K562 (cell line): Measurements from ENCODE around the gene KNOP1. TPM values are rescaled to one million over a fixed set of nuclear protein-coding genes. Genes with fewer than 3 reads are reported as not detected.
A peak's percentile ranks its signal among the peaks of the same experiment; 100 is the strongest.

Source experiments
- ARID3A ChIP-seq: IDR thresholded peaks from 2 replicates; pipeline ENCODE4 v1.6.1; 2012; ENCODE audit warnings: low read depth, low read length, improper control_type of control experiment, borderline replicate concordance
- BRD9 ChIP-seq: fragments of 450-650 bp; IDR thresholded peaks from 2 replicates; pipeline ENCODE4 v1.6.1; 2018; ENCODE audit warnings: low read depth; ENCODE audit not compliant: partially characterized antibody
- FOS ChIP-seq: IDR thresholded peaks from 3 replicates; pipeline ENCODE4 v1.6.1; 2011; ENCODE audit not compliant: insufficient read length; ENCODE audit errors: extremely low read depth
- FOXA1 ChIP-seq: fragments of 450-650 bp; IDR thresholded peaks from 2 replicates; pipeline ENCODE4 v1.6.1; 2016; ENCODE audit warnings: mild to moderate bottlenecking, borderline replicate concordance
- FOXJ3 ChIP-seq: sonication (generic); formaldehyde crosslinking; IDR thresholded peaks from 2 replicates; pipeline ENCODE4 v1.4.0; 2020; ENCODE audit warnings: mild to moderate bottlenecking, missing genetic modification reagents
- HMGN3 ChIP-seq: IDR thresholded peaks from 2 replicates; pipeline ENCODE4 v1.6.1; 2011; ENCODE audit warnings: borderline replicate concordance, low read depth, mild to moderate bottlenecking, mixed read lengths, low read length; ENCODE audit not compliant: insufficient read length; ENCODE audit errors: extremely low read depth
- MAZ ChIP-seq, 2 experiments: fragments of 450-650 bp in 1 of 2; sonication (generic) in 1 of 2; formaldehyde crosslinking; IDR thresholded peaks in 1 of 2; conservative IDR thresholded peaks in 1 of 2; 2 replicates each; pipeline versions ENCODE4 v1.4.0 to v1.5.0; 2020; ENCODE audit warnings: mild to moderate bottlenecking in 1 of 2, missing genetic modification reagents in 1 of 2
- POLR3A ChIP-seq: IDR thresholded peaks from 2 replicates; pipeline ENCODE4 v1.6.1; 2011; ENCODE audit warnings: borderline replicate concordance, mild to moderate bottlenecking, moderate library complexity; ENCODE audit not compliant: insufficient read length, insufficient read depth; ENCODE audit errors: extremely low read depth
- SRSF3 ChIP-seq: fragments of 200-400 bp; formaldehyde crosslinking; IDR thresholded peaks from 2 replicates; pipeline ENCODE4 v1.6.1; 2016; ENCODE audit warnings: mild to moderate bottlenecking, low read length, moderate library complexity; ENCODE audit not compliant: insufficient read depth
- WHSC1 ChIP-seq: IDR thresholded peaks from one replicate; pipeline ENCODE4 v1.6.1; 2012; ENCODE audit warnings: low read length, control low read depth, inconsistent platforms
- ZBTB1 ChIP-seq: sonication (generic); formaldehyde crosslinking; IDR thresholded peaks from 2 replicates; pipeline ENCODE4 v1.8.1; 2023; ENCODE audit warnings: missing genetic modification reagents, low read depth, mild to moderate bottlenecking, borderline replicate concordance
- ZBTB9 ChIP-seq: fragments of 450-650 bp; formaldehyde crosslinking; IDR thresholded peaks from 2 replicates; pipeline ENCODE4 v1.4.0; 2020; ENCODE audit warnings: mild to moderate bottlenecking, moderate library complexity
- ZNF239 ChIP-seq: fragments of 250-450 bp; sonication (Bioruptor Pico); IDR thresholded peaks from 2 replicates; pipeline ENCODE4 v1.4.0; 2020; ENCODE audit warnings: mild to moderate bottlenecking
- ZNF311 ChIP-seq: fragments of 250-450 bp; sonication (Bioruptor Pico); IDR thresholded peaks from 2 replicates; pipeline ENCODE4 v1.4.0; 2020; ENCODE audit warnings: mild to moderate bottlenecking, moderate library complexity
- ZNF609 ChIP-seq: sonication (generic); formaldehyde crosslinking; IDR thresholded peaks from 2 replicates; pipeline ENCODE4 v1.8.1; 2023; ENCODE audit warnings: missing genetic modification reagents, mild to moderate bottlenecking, borderline replicate concordance
- polyA plus RNA-seq, 8 experiments: library from polyadenylated mRNA; depleted of rRNA in 4 of 8; stranded (reverse) in 5 of 8; unstranded in 3 of 8; fragments of >200 nt; fragmentation: Nextera tagmentation in 2 of 8; fragmentation: Illumina TruSeq in 1 of 8; extraction: Ambion mirVana in 2 of 8; extraction: Trizol in 1 of 8; gene quantifications; 2 replicates each; pipeline versions ENCODE4 v1.2.1 to v1.2.3, GENCODE V29; 2011 to 2014; ENCODE audit warnings: inconsistent platforms in 1 of 8, missing spikeins in 1 of 8
- total RNA-seq, 7 experiments: library from RNA; depleted of rRNA in 6 of 7; stranded (reverse); fragments of >200 nt in 6 of 7; fragmentation: Illumina TruSeq in 2 of 7; extraction: Trizol in 2 of 7; gene quantifications; 2 replicates each; pipeline versions ENCODE4 v1.2.1 to v1.2.3, GENCODE V29; 2011 to 2021; ENCODE audit warnings: low replicate concordance in 1 of 7

Gene KNOP1
- total and polyA plus RNA-seq, 9 of the 15 experiments (the other 6 are each of a cell fraction or from before 2014, with no cell fraction given) = 22.4 to 57.6 (median 39.3) TPM

GRCh38 chr16:19717741-19718623 lies at the start of gene KNOP1, which contains the start of gene IQCK (continued):
- TF ChIP-seq MAZ (CRISPR knock-in tag; conservative IDR thresholded peaks at IDR 0.05 in 1 of 2, IDR thresholded peaks at IDR 0.05 in 1 of 2) (peak; percentile 63 to 72), ARID3A (no peak), SRSF3 (no peak), FOXJ3 (no peak), POLR3A (no peak), ZBTB1 (CRISPR knock-in tag) (0 out of 2 replicates have a peak, but pooled peaks have one; percentile 42), ZBTB9 (CRISPR knock-in tag) (0 out of 2 replicates have a peak, but pooled peaks have one; percentile 22), FOXA1 (no peak), ZNF311 (CRISPR knock-in tag) (no peak), ZNF239 (CRISPR knock-in tag) (no peak), ZNF609 (CRISPR knock-in tag) (no peak), FOS (no peak), BRD9 (no peak), WHSC1 (no peak), HMGN3 (peak; percentile 83)
